ENCODE results near the gene RNU1-3. TPM values are rescaled to one million over a fixed set of nuclear protein-coding genes. Genes with fewer than 3 reads are reported as not detected.
A peak's percentile ranks its signal among the peaks of the same experiment; 100 is the strongest.
"Not testable (repeated sequence)": the region's sequence is repeated elsewhere in the genome, so short reads cannot be mapped to it uniquely, and the experiment has no call there.

The RNU1-3 gene
- total RNA-seq, 1 experiment from 2014 or later = not detected

- DNase-seq (ENCODE audit: low read depth) = no peak
- in situ Hi-C loops (cut with HindIII; ENCODE audit: low pct_unique_long_range_greater_than_20kb, low sequenced_read_pairs) = no loop called here
These were observed 36.0 kb downstream of the RNU1-3 start for GRCh38 chr1:16630661-16631247.

GRCh38 chr1:16629916-16630530, 36.7 kb downstream of the RNU1-3 start:
- in situ Hi-C loops (cut with HindIII; ENCODE audit: low pct_unique_long_range_greater_than_20kb, low sequenced_read_pairs); DNase-seq (ENCODE audit: low read depth): not testable (repeated sequence)

GRCh38 chr1:16628361-16629111, 38.2 kb downstream of the RNU1-3 start:
- no peak for DNase-seq (ENCODE audit: low read depth)
- in situ Hi-C loops (cut with HindIII; ENCODE audit: low pct_unique_long_range_greater_than_20kb, low sequenced_read_pairs) = no loop called here

DNA sequence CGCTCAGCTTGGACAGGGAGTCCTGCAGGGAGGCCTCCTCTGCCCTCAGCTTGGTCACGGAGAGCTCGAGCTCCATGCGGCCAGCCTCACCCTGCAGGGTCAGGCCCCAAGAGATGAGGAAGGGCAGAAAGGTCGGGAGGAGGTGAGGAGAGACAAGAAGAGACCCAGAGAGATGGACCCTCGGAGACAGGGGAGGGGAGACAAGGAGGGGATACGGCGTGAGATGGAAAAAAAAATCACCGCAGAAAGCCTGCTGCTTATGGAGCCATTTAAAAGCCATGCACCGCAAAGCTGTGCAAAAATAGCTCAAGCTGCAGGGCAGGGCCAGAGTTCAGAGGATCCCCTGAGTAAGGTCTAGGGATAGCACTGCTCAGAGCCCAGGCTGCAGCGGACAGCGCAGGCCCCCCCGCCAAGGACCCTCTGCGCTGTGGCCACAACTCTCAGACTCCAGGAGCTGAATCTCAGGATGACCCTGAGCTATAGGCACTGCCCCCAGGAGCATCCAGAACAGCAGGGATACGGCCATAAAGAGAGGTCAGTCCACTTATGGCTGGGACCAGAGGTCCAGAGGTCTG, 40.3 kb downstream of the RNU1-3 start:
- DNase-seq (ENCODE audit: low read depth); in situ Hi-C loops (cut with HindIII; ENCODE audit: low pct_unique_long_range_greater_than_20kb, low sequenced_read_pairs): not testable (repeated sequence)

GRCh38 chr1:16625497-16626408, 41.0 kb downstream of the RNU1-3 start:
- in situ Hi-C loops (cut with HindIII; ENCODE audit: low pct_unique_long_range_greater_than_20kb, low sequenced_read_pairs) = no loop called here
- no peak for DNase-seq (ENCODE audit: low read depth)

DNA sequence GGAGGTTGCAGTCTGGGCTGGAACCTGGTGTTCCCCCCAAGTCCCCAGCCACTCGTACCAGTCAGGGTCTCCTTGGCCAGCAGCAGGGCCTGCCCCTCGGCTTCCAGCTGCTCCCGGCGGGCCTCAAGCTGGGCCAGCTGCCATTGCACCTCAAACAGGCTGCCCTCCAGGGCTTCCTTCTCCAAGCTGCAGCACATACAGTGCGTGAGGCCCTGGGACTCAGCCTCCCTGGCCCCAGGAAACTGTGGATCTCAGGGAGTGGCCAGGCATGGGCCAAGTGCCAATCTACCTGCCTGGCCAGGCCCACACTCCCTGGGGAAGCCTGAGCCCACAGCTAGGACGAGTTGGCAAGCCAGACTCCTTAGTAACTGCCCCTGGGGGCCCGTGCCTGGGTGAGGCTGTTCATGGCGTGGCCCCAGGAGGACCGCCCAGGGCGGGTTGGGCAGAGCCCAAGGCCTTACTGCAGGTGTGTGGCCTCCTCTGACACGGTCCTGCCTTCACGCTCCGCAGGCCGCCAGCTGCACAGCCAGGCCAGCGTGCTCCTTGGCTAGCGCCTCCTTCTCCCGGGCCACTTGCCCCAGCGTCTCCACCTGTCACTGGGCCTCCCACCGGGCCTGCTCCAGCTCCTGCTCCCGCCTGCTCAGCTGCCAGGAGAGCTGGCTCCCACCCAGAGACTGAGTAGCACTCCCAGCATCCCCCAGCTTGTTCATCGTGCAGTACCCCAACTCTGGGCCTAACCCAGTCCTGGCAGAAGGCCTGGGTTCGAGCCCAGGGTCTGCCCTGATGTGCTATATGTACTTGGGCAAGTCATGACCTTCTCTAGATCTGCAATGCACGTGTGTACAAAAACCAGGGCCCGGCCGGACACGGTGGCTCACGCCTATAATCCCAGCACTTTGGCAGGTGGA, 42.7 kb downstream of the RNU1-3 start:
- DNase-seq (ENCODE audit: low read depth) = peak; percentile 41
- in situ Hi-C loops (cut with HindIII; ENCODE audit: low pct_unique_long_range_greater_than_20kb, low sequenced_read_pairs) = not testable (repeated sequence)

DNA sequence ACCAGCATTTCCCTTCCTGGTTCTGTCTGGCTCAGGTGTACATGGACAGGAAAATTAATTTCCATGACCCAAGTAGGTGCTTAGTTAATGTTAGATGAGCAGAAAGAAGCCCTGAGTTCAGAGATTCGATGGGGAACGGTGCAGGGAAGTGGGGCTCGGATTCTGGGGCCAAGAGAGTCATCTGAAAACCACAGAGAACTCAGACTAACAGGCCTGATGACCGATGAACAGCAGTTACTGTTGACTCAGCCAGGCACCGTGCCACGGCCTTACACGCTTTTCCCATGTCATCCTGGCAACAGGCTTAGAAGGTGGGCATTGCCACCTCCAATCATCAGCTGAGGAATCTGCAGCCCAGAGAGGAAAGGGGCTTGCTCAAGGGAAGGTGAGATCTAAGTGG, 43.4 kb downstream of the RNU1-3 start:
- DNase-seq (ENCODE audit: low read depth); in situ Hi-C loops (cut with HindIII; ENCODE audit: low pct_unique_long_range_greater_than_20kb, low sequenced_read_pairs): not testable (repeated sequence)

GRCh38 chr1:16621681-16622315, 45.0 kb downstream of the RNU1-3 start:
- in situ Hi-C loops (cut with HindIII; ENCODE audit: low pct_unique_long_range_greater_than_20kb, low sequenced_read_pairs); DNase-seq (ENCODE audit: low read depth): not testable (repeated sequence)

GRCh38 chr1:16621300-16621658, 45.5 kb downstream of the RNU1-3 start:
- in situ Hi-C loops (cut with HindIII; ENCODE audit: low pct_unique_long_range_greater_than_20kb, low sequenced_read_pairs) = no loop called here
- DNase-seq (ENCODE audit: low read depth) = no peak

DNA sequence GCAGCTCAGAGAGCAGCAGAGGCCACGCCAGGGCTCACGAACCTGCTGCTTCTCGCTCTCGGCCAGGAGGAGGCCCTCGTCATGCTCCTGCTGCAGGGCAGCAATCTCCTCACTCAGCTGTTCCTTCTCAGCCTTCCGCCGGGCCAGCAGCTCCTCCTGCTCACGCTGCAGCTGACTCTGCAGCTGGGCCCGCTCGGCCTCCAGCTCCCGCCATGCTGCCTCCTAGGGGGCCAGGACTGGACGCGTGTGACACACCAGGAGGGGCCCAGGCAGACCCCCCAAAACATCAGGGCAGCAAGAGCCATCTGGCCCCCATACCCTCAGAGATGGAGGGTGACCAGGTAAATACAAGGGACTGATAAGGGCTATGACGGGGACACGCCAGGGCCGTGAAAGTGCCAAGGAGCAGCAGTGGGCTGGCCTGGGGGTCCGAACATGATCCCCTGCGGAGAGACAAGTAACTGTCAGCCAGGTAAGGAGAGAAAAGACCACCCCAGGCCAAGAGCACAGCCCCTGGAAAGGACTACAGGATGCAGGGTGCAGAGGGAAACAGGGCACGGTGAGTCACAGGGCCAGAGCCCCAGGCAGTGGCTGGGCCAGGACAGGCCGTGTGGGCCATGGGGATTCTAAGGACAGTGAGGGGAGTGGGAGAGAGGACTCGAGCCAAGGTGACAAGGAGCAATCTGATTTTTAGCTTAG, 46.8 kb downstream of the RNU1-3 start:
- DNase-seq (ENCODE audit: low read depth); in situ Hi-C loops (cut with HindIII; ENCODE audit: low pct_unique_long_range_greater_than_20kb, low sequenced_read_pairs): not testable (repeated sequence)

GRCh38 chr1:16618719-16619118, 48.0 kb downstream of the RNU1-3 start:
- in situ Hi-C loops (cut with HindIII; ENCODE audit: low pct_unique_long_range_greater_than_20kb, low sequenced_read_pairs) = no loop called here
- no peak for DNase-seq (ENCODE audit: low read depth)

- no peak for DNase-seq (ENCODE audit: low read depth)
- in situ Hi-C loops (cut with HindIII; ENCODE audit: low pct_unique_long_range_greater_than_20kb, low sequenced_read_pairs) = no loop called here
These were observed 48.8 kb downstream of the RNU1-3 start for GRCh38 chr1:16617778-16618580.

- DNase-seq (ENCODE audit: low read depth) = no peak
- in situ Hi-C loops (cut with HindIII; ENCODE audit: low pct_unique_long_range_greater_than_20kb, low sequenced_read_pairs) = no loop called here
These were observed 49.6 kb downstream of the RNU1-3 start for GRCh38 chr1:16617114-16617631.

Data from Caki2 (cell line).